GM21367 (cell line): ENCODE results near the gene GRIA3.
"Not testable (repeated sequence)": the region's sequence is repeated elsewhere in the genome, so short reads cannot be mapped to it uniquely, and the experiment has no call there.

Experiments
- ATAC-seq: cut with Tn5 transposase; IDR thresholded peaks from one replicate; pipeline ENCODE4 v1.9.1; 2021; ENCODE audit not compliant: unreplicated experiment

Gene GRIA3

DNA sequence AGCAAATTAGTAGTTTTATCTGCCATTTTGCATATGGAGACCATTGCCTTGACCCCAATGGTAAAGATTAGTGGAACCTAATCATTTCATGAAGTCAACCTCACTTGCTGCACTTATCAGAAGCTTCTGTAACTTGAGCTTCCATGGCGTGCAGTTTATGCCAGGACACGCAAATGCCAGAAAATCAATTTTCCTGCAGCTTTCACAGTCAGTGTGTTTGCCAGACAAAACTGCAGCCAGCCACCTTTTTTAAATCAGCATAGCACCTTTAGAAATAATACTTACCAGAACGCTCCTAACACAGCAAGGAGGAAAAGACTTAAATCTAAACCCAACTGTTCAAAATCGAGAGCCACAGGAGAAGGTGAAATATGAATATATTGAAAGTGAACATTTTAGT is 265.3 kb downstream of the GRIA3 start:
- no peak for ATAC-seq

- ATAC-seq = no peak
These were observed 266.1 kb downstream of the GRIA3 start for GRCh38 chrX:123450222-123450621.

DNA sequence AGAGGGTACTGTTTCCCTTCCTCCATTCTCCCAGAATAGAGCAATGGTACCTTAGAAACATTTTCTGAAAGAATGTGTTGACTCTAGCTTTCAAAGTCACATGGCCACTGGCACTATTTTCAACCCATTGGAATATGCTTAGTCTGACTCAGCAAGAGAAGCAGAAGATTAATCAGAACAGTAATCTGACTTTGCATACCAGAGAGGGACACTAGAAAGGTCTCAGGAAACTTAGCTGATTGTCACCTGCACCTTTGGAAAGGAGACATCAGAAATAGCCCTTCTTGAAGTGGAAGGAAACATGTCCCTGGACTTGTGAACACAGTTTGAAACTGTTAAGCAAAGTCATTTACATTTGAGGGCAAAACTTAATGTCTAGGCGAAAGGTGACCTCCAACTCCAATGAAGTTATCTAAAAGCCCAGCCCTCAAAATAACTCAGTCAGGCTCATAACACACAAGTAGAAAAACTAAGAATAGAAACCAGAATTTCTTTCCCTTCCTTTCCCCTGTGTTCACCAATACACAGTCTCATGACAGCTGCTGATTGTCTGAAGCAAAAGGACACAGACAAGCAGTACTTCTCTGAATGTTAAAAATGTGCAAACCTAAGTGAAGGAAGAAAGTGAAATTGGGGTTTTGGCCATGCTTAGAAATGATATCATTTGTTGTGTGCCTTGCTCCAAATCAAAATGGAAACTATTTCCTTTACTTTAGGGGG is 270.8 kb downstream of the GRIA3 start:
- peak; percentile 69 for ATAC-seq

DNA sequence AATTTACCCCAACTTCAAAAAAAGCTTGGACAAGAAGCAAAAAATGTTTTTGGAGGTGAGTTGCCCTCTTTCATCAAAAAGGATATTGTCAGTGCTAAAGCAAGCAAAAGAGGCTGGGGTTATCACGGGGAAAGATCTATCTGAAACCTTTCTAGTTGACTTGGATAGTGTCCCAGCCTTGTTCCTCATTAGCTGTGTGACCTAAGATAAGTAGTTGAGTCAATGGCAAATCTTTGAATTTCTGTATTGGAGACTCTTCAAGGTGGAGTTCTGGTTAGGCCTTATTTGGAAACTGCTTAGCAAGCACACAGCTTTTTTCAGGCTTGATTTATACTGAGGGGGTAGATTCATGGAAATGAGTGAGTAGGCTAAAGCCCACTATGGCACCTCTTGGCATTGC is 271.6 kb downstream of the GRIA3 start:
- no peak for ATAC-seq

GRCh38 chrX:123464709-123465108 is 280.6 kb downstream of the GRIA3 start:
- ATAC-seq = no peak

DNA sequence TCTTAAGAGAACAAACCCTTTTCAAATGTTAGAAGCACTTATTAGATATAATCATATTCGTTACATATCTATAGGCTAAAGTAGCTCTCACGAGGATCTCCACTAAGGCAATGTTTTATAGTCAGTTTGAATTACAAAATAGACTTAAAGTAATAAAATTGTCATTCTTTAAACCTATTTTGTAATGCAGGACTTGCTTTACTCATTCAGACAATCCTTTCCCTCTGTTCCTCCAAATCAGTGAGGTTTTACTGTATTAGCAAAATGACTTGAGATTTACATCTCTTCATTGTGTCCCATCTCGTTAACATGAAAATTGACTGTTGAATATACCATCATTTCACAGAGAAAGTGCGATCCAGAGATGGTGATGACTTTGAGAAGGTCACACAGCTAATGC is 284.4 kb downstream of the GRIA3 start:
- no peak for ATAC-seq

- ATAC-seq = no peak
These were observed 291.1 kb downstream of the GRIA3 start for GRCh38 chrX:123475068-123475724.

GRCh38 chrX:123476611-123477219 is 292.6 kb downstream of the GRIA3 start:
- ATAC-seq = no peak

- no peak for ATAC-seq
These were observed 293.6 kb downstream of the GRIA3 start for GRCh38 chrX:123477673-123478072.

DNA sequence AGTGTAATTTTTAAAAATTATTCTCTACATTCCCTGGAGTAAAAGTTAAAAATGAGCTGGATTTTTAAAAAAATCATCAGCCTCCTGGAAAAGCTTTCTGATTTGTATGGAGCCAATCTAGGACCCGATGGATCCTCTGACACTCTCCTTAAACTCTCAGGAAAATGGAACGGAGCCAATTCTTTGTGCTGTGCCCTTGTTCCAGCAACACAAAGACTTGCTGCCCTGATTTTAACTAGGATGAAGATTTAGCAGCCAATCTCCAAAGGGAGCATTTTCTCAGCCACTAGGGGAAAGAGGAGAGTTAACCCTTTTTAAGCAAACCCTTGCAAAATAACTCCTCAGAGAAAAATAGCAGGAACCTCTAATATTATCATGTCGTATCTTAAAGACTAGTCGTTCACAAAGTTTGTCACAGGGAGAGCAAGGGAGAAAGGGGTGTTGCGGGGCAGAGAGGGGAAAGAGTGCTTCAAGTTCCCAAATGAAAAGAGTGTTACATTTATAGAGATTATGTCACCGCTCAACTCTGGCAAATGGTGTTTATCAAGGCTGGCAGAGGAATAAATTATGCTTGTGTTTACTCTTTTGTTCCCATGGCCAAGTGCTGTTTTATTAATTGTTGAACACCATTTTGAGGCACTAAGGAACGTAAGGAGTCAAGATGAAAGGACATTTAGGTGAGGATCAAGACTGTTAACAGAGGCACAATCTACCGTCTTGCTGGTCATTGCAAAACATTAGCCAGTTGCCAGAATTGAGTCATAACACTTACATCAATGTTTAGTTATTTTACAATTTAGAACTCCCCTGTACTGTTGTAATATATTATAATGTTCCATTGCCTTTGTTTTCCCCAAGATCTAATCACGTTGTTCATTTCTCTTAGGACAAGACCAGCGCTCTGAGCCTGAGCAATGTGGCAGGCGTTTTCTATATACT is 298.1 kb downstream of the GRIA3 start:
- no peak for ATAC-seq

DNA sequence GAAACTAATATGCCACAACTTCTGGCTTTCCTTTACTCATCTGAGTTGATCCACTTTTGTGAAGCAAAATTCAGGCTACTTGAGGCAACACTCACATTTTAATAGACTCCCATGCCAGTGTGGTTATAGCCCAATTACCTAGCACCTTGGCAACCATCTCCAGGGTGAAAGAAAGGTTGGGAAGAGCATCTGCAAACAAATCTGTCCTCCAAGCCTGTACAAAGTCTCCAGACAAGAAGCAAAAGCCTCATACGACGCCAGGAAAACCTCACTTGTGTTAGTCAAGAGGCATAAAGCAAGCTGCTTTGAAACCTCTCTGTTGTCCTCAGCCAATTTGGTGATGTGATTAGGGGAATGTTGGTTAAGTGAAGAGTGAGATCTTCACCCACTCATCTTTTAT is 302.2 kb downstream of the GRIA3 start:
- ATAC-seq = no peak

DNA sequence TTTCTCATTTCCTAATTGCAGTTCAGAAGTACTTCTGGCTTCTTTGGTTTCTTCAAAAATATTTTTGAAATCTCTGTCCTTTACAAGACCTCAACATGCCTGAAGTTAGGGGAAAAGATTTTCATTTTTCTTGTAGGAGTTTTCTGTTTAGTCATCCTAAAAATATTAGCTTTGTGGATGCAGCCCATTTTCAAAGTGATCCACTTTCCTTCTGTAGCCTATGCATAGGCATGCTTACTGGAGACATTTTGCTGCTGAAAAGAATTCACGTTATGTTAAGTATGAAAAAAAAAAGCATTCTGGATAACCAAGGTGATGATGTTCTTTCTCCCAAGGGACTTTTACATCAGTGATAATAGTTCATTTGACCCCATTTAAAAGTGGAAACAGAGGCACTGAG is 303.2 kb downstream of the GRIA3 start:
- no peak for ATAC-seq

DNA sequence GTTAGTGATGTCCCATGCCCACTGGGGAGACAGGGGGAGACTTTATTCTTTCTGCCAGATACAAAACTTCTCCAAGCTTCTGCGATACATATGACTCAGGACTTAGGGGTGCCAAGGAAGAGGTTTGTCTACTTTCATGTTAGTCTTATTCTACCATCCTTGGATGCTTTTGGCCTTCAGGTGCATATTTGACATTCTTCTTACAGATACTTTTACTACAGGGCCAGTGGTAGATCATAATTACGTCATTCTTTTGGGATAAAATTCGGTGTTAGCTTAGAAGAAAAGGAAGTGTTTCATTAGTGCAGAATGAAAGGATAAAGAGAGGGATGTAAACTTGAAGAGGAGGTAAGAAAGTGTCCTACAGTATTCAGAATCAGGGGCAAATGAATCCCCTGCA is 303.6 kb downstream of the GRIA3 start:
- no peak for ATAC-seq

GRCh38 chrX:123489011-123489410 is 304.9 kb downstream of the GRIA3 start:
- no peak for ATAC-seq

DNA sequence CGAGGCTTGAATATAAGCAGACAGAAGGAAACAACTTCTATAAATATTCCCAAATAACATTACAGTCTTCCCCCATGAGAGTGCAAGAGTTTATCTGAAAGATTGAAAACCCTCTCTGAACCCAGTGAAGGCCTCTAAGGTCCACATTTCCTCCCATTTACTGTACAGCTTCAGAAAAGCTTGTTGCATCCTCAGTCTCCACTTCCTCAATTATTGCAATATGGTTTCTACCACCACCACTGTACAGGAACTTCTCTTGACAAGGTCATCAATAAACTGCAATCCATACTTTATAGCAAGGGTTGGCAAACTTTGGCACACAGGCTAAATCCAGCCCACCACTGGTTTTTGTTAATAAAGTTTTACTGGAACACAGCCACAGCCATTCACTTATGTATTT is 309.8 kb downstream of the GRIA3 start:
- no peak for ATAC-seq

GRCh38 chrX:123499787-123500186 is 315.7 kb downstream of the GRIA3 start:
- ATAC-seq = no peak

DNA sequence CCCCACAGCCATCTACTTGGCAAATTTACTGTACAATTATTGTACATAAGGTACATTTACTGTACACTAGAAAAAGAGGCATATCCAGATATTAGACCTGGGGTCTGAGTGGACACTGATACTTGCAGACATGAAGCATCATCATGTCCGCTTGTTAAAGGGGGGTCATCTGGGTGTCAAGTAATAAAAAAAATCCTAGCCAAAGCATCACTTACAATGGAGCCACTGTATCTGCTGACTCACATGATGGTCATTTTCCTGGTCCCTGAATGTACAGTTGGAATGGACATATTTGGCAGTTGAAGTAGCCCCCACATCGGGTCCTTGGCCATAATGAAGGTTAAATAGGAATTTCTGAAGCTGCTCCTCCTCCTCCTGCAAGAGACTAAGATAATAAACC is 320.0 kb downstream of the GRIA3 start:
- ATAC-seq = no peak

GRCh38 chrX:123504630-123505270 is 320.7 kb downstream of the GRIA3 start:
- ATAC-seq = no peak

DNA sequence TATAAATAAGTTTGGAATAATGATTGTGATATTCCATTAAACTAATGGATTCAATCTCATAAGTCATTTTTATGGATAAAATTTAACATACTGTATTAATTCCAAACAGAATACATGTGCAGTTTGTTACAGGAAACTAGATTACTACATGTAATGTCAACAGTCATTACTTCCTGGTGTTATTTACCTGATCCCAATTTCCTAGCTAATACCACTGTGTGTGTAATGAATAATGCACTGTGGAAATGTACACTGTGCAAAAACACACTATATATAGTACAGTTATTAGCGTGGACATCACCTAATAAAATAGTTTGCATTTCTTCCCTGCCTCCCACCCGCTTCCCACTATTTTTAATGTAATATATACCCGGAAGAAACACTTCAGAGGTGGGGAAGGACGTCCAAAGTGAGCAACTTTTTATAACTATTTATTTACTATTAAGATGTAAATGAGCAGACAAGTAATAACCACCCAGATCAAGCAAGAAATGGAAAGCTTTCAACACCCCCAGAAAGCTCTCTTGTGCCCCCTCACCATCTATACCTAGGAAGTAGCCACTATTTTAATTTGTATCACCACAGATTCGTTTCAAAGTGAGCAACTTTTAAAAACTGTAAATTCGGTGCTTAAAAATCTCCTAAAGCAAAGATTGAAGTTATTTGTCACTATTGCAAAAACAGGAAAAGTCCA is 329.7 kb downstream of the GRIA3 start:
- ATAC-seq = no peak

DNA sequence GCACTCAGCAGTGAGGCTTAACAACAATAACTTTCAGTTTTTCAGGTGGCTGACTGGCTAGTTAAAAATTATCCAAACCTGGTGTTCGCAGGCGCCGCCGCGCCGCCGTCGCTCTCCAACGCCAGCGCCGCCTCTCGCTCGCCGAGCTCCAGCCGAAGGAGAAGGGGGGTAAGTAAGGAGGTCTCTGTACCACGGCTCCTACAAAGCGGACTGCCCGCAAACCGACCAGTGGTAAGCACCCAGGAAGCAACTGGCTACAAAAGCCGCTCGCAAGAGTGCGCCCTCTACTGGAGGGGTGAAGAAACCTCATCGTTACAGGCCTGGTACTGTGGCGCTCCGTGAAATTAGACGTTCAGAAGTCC is 330.2 kb downstream of the GRIA3 start:
- ATAC-seq = not testable (repeated sequence)
